ENCODE measurements around the gene NALCN.

The NALCN gene

DNA sequence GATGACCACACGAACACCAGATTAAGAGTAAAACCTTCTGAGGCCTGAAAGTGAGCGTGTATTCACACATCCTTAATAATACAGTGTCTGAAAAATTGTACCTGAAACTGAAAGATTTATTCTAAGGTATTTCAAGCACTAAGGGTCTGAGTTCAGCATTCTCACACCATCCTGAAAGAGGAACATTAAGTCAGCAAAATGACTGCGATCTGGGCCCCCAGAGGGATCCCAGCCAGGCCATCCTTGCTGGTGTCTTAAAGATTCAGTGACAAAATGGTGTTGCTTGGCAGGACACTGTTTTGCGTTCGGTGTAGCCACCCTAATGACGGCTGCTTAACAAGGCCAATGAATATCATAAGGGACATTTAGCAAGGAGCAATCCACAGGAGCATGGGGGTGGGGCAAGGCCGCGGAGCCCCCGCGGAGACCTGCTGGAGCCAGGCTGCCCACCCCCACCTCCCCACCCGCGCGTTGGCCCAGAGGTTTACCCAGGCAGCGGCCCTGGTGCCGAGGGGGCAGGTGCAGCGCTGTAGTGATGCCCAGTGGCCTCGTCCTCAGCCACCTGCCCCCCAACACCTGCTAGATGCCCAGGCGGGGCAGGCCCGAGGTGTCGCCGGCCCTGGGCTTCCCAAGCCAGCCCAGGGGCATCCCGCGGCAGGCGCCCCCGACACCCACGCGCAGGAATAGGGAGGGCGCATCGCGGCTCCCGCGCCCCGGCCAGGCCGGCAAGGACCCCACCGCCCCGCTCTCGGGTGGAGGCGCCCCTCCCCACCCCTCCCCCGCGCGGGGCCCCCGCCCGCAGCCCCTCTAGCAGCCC, 742 bp downstream of the NALCN start:
- DNase-seq (ENCODE audit: low read depth): no peak

DNA sequence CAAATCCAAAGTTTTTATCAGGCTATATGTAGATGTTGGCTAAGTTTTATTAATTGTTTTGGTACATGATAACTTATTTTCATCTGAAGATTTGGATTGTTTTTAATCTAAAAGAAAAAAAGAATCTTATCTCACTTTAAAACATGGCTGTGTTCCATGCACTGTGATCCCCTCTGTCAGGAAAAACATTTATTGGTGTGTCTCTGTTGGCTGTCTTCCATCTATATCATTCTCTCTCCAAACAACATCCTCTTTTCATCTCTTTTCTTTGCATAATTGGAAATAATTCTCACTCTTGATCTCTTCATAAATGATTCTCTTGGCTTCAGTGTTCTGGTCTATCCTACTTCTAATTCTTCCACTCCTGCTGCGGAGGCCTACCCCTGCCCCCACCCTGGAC, 4.2 kb downstream of the NALCN start:
- no peak for DNase-seq (ENCODE audit: low read depth)

DNA sequence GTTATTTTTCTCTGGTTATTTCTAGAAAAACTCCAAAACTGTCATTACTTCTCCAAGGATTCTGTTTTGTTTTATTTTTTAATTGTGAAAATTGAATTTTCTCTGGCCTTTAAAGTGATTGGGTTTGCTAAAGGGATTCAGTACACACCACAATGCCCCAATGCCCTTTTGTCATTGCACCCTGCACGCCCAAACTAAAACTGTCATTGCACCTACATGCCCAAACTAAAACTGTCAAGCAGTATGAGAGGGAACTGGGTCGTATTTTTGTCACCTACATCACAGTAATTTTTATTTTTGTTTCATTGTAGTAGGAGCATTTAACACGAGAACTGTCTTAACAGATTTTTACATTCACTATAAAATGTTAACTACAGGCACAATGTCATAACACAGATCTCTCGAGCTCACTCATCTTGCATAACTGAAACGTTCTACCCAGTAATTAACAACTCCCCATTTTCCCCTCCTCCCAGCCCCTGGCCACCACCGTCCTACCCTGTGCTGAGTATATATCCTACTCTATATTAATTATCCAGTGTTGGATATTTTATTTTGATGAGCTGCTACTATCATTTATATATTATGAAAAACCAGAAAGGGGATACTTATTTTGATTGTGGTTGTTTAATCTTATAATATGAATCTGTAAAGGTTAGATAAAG, 7.2 kb downstream of the NALCN start:
- no peak for DNase-seq (ENCODE audit: low read depth)

- no peak for DNase-seq (ENCODE audit: low read depth)
These were observed 8.2 kb downstream of the NALCN start for GRCh38 chr13:101408154-101408553.

GRCh38 chr13:101406791-101407190, 9.5 kb downstream of the NALCN start:
- no peak for DNase-seq (ENCODE audit: low read depth)

DNA sequence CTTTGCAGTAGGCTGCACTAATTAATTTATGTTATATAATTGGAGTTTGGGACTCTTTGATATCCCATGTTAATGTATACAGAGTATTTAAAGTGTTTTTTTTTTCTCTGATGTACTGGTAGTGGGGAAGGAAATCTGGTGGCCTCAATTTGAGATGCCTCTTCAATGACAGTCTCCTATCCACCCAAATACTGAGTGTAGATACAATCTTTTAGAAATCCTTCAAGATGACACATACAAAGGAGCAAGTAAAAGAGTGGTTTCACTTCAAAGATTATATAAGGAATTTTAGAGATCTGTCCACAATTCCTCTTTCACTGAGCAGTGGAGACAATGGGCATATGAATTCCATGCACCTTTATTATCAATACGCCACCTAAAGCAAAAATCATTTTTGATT, 15.1 kb downstream of the NALCN start:
- no peak for DNase-seq (ENCODE audit: low read depth)

- no peak for DNase-seq (ENCODE audit: low read depth)
These were observed 16.9 kb downstream of the NALCN start for GRCh38 chr13:101399365-101399764.

DNA sequence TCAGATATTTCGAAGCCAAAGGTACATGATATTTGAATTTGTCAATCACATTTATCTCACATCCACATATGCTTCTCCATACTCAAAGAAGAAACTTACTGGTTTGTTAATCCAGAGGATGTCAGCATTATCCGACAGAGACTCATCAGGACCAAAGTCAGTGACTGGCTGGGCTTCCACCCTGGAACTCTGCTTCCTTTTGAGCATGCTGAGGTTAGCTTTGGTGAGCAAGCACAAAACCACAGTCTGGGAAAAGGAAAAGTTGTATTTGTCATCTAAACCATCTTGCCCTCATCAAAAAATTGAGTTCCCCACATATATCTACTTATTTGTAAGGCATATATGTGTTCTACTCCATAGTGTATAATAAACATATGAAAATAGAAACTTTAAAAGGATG, 17.4 kb downstream of the NALCN start:
- no peak for DNase-seq (ENCODE audit: low read depth)

GRCh38 chr13:101398191-101398590, 18.1 kb downstream of the NALCN start:
- DNase-seq (ENCODE audit: low read depth): no peak

GRCh38 chr13:101397742-101398141, 18.6 kb downstream of the NALCN start:
- DNase-seq (ENCODE audit: low read depth): no peak

GRCh38 chr13:101394605-101395004, 21.7 kb downstream of the NALCN start:
- no peak for DNase-seq (ENCODE audit: low read depth)

DNA sequence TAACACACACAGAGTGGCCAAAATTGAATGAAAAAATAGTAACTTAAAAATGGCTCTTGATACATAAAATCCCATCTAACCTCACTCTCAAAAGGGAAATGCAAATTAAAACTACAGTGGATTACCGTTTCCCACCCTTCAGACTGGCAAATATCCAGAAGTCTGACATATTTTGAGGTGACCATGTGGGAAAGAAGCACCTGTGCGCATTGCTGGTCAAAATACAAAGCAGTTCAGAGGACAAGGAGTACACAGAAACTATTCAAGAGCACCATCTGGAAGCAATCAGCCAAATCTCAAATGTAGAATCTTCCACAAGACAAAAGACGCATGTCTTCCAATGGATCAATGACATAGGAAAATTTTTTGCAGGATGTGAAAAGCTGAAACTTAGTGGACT, 23.2 kb downstream of the NALCN start:
- DNase-seq (ENCODE audit: low read depth): no peak

DNA sequence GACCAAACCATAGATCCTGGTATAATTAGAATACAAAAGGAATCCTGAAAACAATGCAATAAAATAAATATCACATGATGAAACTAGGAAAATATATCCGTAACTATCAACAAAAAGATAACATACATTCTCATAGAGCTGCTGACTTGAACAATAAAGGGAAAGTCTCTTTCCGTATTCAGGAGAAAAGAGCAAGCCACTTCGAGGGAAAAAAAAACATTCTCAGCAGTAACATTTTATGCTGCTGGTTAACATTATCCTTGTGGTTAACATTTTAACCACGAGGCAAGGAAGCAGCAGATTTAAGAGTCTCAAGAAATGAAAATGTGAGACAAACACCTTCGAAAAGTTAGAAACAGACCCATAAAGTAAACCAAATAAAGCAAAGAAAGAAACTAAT, 25.8 kb downstream of the NALCN start:
- no peak for DNase-seq (ENCODE audit: low read depth)

DNA sequence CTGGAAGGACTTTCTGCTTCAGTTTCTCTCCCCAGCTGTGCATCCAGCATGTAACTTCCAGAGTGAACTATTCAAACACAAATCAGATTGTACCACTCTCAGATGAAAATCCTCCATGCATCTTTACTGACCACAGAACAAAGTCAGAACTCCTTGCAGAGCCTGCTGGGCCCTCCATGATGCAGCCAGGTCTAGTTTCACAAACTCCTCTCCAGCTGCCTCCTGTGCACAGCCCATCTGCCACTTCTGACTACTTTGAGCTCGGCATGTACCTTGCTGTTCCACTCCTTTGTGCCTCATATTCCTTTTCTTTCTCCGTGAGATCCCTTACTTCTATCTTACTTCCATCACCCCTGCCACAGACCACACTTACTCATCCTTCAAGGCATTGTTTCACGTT, 31.4 kb downstream of the NALCN start:
- DNase-seq (ENCODE audit: low read depth): no peak

DNA sequence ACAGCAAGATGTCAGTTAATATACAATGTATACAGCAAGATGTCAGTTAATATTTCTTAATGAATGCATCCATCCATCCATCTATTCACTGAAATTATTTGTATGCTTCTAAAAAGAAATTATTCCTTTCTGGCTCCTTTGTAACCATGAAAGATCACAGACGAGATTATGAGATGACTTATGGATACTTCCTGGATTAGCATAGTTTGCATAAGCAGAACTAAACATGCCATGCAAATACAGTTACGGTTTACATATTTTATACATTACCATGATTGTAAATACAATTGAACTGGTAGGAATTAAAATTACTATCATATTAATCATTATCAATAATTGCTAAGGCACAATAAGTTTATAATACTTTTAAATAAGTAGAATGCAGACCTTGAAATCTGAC, 32.7 kb downstream of the NALCN start:
- no peak for DNase-seq (ENCODE audit: low read depth)

GRCh38 chr13:101382701-101383100, 33.6 kb downstream of the NALCN start:
- DNase-seq (ENCODE audit: low read depth): no peak

- DNase-seq (ENCODE audit: low read depth): no peak
These were observed 34.2 kb downstream of the NALCN start for GRCh38 chr13:101382086-101382485.

- no peak for DNase-seq (ENCODE audit: low read depth)
These were observed 55.8 kb downstream of the NALCN start for GRCh38 chr13:101360525-101360924.

DNA sequence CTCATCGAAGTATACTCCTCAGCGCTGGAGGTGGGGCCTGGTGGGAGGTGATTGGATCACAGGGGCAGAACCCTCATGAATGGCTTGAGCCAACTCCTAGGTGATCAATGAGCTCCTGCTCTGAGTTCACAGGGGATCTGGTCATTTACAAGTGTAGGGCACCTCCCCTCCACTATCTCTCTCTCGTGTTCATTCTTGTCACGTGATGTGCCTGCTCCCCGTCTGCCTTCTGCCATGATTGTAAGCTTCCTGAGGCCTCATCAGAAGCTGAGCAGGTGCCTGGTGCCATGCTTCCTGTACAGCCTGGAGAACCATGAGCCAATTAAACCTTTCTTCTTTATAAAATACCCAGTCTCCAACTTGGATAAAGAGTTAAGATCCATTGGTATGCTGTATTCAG, 61.4 kb downstream of the NALCN start:
- DNase-seq (ENCODE audit: low read depth): no peak

- DNase-seq (ENCODE audit: low read depth): no peak
These were observed 69.2 kb downstream of the NALCN start for GRCh38 chr13:101346942-101347728.

DNA sequence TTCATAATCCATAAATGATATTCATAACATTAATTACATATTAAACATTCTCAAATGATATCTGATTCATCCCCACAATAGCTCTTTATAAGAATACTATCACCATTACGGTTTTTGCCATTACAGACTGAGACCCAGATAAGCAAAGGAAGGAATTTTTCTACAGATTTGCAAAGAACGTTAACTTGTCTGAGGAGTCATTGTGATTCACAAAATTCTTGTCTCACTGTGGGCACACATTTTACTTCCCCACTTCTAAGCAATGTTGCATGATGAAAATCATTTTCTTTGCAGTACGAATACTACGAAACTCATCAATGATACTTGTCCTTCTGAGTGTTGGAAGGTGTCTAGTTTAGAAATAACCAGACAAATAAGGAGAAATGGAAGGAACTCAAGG, 70.1 kb downstream of the NALCN start:
- no peak for DNase-seq (ENCODE audit: low read depth)

GRCh38 chr13:101343128-101343787, 73.0 kb downstream of the NALCN start:
- no peak for DNase-seq (ENCODE audit: low read depth)
